Amniotic epithelial cell (primary cell): ENCODE results near the gene TEAD1.

Experiments
- DNase-seq: peaks from one replicate; pipeline ENCODE4 v3.0.0-alpha.2; 2010; ENCODE audit warnings: low read depth

The TEAD1 gene

DNA sequence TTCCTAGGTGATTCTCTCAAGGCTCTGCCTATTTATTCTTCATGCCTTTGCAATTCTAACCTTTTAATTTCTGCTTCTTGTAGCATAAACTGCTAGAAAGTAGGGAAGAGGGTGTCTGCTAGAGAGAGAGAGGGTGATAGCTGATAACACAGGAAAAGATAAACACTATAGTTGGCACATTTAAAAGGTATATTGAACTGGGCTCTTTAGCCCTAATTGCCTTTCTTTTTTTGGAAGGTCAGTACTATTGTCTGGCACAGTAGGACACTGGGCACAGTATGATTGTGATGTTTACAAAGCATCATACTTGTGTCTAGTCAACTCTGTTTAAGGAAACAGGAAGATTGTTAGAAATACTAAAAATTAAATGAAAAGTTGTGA lies 33.3 kb downstream of the TEAD1 start:
- DNase-seq = no peak

DNA sequence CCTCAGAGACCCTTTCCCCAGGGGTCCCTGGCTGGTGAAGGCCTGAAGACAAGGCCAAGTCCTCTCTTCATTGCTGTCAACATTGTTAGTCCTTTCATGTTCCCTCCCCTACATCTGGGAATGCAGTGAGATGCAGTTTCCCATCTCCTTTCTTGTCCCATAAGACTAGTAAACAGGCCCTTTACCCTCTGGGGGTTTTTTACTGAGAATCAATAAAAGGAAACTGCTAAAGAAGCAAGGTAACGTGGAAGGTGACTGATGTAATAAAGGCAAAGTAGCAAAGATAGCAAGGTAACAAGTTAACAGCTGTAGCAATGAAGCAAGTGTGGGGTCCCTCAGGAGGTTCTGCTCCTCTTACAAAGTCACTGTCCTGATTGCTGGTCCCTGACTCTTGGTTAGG lies 37.3 kb downstream of the TEAD1 start:
- DNase-seq = no peak

DNA sequence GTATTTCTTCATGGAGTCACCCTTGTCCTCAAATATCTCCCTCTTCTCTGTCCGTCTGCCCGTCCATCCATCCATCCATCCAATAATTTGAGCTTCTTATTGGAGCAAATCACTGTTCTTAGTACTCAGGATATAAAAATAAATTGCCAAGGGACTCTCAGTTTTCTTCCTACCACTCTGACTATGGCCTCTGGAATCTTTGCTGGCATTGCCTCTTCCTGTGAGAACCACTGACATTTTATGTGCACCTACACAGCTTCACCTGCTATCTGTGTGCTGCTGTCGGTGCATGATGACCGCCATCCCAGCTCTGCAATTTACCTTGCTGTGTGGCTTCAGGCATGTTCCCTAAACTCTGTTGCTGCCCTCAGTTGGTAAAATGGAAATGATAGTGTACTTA lies 37.9 kb downstream of the TEAD1 start:
- no peak for DNase-seq

DNA sequence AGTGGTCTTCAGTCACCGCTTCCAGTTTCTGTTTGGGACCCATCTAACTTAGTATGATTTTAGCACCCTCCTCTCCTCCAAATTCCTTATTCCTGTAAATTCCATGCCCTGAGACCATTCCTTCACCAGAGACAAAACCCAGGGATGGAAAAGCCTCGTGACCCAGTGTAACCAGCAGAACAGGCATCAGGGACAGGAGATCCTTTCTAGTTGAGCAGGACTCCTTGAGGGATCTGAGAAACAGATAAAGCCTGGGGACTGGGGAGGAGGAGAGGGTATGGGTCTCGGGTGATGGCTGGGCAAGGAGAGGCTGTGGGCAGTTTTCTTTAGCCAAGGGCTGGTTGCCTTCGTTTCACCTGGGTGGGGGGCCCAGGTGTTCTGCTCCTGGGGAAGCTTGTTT lies 40.9 kb downstream of the TEAD1 start:
- no peak for DNase-seq

DNA sequence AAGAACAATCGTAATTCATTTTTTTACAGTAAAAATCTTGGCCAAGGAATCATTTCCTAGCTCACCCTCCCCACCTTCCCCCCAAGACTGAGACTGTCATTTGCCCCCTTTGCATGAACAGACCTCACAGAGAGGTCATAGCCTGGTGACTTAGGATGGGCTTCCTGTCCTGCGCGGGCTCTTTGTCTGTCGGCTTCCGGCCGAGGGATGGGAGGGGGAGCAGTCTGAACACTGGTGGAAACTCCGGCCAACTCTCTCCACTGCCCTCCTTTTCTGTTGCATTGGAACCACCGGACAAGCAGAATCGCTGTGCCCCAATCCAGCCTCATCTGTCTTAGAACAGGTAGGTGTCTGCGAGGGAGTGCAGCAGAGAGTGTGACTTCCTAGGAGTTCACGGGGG lies 41.7 kb downstream of the TEAD1 start:
- no peak for DNase-seq

DNA sequence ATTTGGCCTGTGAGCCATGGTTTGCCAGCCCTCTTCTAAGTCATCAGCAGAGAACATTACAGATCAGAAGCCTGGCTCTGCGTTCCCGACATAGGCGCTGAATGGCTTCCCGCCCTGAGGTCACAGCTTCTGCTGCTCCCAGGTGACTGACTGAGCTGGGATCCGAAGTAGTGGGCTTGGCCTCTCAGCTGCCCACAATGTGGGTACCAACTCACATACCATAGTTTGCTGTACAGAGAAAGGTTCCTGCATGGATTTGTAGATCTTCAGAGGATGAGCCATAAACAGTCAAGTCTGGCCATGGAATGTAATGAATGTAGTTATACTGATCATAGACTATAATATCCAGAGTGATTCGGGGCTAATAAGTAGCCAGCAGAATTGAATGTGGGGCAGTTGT lies 42.6 kb downstream of the TEAD1 start:
- no peak for DNase-seq

DNA sequence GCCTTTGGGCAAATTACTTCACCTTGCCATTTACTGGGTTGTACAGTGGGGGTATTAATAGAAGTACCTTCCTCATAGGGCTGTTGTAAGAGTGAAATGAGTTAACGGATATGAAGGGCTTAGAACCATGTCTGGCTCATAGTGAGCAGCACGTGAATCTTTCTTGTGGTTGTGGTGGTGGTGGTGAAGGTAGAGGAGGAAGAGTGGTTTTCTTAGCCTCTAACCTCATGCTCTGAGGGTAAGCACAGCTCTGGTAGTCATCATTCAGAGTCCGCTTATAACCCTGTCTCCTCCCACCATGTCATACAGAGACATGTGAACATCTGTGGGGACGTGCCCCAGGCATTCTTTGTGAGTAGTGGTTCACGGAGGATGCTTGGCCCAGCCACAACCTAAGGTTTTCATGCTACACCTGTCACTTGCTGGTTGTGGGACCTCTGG lies 43.6 kb downstream of the TEAD1 start:
- peak; percentile 85 for DNase-seq

DNA sequence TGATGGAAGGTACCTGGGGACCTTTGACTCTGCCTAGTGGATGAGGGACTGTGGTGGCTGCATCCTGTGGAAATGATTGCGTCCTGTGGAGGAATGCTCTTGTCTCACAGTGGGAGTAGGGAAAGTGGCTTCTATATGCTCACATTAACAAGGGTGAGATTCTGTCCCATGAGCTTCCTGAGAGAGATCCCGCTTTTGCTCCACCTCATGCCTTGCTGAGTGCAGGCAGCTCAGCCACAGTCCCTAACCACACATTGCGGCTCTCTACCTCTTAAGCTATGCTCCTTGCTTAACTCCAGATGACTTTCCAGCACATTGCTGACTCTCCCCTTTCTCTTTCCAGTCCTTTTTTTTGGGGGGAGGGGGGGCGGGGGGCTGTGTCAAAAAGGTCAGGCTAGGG lies 45.0 kb downstream of the TEAD1 start:
- DNase-seq = peak; percentile 81

DNA sequence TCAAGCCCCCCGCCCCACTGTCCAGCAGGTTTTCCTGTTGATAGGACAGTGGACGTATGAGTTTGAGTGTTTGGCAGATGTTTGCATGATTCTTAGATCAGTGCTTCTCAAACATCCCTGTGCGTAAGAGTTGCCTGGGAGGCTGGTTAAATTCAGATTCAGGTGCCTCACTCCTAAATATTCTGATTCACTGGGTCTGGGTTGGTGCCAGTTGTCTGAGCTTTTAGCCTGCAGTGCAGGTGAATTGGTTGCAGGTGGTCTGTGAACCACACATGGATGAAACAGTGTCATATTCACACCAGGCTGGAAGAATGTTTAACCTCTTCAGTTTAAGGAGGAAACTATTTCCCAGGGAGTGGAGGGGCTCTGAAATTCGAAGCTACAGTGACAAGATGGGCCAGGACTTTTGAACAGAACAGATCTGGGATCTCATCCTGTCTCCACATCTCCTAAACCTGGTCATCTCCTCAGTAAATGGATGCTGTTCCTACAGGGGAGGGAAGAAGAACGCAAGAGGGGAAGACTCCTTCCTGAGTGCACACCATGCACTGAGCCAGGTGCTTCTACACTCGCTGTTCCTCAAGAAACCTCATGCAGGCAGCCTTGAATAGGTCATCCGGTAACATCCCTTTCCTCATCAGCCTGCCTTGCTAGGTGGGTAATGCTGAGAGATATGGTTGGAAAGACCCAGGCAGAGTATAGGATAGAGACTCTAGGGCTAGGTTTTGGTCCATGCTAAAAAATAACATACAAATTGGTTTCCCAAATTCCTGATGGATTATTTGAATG lies 47.8 kb downstream of the TEAD1 start:
- no peak for DNase-seq

DNA sequence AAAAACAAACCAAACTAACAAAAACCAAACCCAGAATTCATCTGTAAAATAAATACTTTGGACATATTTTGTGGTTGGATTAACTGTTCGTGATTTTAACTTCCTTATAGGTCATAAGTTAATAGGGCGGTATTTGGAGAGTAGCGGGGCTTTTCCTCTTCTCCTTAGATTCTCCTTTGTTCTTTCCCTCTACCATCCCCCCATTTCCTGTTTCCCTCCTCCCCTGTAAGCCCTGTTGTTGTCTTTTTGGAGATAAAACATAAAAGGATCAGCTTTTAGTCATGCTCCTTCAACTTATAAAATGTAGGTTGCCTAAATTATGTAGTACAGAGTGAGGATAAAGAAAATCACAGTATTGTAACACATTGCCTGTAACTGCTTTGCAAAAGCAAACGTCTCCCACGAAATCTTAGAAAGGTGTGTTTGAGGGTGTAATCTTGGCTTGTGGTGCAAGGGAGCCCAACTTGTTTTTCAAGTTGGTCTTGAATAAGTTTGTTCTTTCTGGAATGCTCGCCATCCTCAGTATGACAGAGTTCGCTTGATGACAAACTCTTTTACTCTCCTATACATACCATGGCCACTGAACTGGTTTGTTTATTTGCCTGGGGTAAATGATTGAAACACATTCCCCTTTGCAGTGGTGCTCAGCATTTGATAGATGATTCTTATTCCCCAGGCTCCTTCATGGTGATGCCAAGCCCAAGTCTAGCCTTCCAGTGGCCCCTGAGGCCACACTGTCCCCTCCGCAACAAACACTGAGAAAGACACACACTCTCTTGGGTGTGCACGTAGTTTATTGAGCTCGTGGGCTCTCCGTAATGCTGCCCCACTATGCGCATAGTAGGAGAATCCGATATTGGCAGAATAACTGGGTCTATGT lies 49.4 kb downstream of the TEAD1 start:
- peak; percentile 74 for DNase-seq

DNA sequence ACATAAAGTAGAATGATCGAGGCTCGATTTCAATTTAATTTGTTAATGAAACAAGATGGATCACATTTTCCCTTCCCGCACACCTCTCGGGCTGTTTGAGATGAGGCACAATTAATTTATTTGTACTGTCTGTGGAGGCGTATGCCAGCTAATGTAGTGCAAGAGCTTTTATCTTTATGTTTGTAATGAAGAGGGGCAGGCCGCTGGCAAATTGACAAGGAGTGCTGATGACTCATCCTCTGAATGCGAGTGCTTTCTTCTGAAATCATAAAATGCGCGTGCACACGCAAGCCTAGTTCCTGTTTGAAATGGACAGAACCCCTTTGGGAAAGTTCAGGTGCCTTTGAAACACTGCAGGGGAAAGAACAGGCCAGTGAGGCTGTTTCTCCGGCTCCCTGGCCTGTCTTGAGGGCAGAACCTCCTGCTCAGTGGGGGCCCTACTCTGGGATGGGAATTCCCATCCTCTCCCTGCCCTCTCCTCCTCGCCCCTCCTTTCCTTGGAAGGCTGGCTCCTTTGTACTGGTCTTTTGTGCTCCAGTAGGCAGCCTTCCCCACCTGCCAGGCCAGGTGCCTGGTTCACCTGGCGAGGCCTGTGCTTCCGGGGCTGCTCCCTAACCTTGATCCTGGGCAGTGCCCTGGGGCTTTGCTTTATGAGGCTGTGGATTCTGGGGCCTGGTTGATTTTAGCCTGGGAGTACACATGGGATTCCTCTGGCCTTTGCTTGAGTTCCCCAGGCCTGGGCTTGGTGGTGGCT lies 50.3 kb downstream of the TEAD1 start:
- DNase-seq = peak; percentile 95

DNA sequence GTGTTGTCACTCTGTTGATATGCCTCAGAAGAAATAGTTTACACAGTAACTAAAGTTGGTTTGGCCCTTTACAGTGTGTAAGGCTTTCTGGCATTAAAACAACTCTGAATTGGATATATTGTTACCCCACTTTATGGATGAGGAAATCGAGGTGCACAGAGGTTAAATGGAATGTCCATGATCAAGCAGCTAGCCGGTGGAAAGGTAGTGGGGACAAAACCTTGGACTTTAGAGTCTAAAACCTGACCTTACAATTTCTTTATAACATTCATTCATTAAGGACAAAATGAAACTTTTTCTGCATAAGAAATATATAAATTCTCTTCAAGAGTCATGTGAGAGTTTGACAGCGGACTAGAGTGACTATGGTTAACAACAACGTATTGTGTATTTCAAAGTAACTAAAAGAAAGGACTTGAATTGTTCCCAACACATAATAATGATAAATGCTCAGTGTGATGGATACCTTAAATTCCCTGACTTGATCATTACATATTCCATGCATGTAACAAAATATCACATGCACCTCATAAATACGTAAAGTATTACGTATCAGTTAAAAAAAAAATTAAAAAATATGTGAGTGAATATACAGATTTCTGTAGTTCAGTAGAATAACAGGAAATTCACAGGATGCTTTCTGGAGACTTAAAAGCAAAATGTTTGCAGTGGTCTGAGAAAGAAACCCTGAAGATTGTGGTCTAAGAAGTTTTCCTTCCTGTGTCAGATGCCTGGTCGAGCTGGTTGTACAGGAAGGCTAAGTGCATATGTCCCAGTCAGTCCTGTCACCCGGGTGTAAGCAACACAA lies 51.0 kb downstream of the TEAD1 start:
- no peak for DNase-seq

DNA sequence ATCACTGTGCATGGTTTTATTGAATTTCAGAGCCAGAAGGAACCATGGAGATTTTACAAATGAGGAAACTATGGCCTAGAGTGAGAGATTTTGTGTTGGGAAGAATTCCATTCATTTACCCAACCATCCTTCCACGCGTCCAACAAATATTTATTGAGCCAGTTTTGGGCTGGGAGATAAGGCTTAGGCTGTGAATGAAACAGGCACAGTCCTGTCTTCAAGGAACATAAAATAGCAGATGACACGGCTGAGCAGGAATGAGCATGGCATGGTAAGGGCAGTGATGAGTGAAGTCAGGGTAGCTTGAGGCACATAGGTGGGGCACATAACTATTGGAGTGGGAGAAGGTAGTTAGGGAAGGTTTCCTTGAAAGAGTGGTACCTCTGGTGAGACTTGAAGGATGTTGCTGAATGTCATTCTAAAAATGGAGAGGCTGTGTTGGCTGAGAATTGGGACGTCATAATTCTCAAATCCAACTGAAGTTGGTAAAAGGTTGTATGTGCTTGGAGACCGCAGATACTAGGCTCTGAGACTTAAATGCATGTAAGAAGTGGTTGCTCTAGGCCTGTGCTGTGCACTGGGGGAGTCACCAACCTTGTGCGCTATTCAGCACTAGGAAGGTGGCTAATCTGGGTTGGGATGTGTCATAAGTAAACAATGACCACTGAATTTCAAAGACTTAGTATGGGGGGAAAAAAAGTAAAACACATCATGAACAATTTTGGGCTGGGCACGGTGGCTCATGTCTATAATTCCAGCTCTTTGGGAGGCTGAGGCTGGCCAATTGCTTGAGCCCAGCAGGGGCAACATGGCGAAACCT lies 51.9 kb downstream of the TEAD1 start:
- peak; percentile 83 for DNase-seq

DNA sequence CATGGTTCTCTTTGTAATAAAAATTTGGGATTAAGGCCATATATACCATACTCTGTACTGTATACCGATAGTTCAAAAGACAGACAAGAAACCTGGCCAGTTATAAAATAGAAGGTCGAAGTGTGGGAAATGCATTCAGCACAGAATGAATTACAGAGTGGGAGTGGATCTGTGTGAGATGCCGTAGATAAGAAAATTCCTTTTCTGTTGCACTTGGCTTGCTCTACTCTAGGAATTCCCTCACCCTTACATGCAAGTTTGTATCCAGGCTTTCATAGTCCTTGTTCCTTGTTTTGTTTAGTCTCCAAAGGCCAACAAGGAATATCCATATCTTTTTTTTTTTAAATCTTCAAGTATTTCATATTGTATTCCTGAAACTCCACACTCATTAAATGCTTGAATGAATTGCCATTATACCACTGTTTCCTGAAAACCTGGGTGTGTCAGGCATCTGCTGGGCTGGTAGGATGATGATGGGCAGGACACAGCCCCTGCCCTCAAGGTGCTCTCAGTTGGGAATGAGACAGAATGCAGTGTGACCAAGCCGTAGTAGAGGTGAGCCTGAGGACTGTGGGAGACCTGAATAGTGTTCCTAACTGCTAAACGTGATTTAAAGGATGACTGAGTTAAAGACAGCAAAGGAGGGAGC lies 53.5 kb downstream of the TEAD1 start:
- peak; percentile 89 for DNase-seq

DNA sequence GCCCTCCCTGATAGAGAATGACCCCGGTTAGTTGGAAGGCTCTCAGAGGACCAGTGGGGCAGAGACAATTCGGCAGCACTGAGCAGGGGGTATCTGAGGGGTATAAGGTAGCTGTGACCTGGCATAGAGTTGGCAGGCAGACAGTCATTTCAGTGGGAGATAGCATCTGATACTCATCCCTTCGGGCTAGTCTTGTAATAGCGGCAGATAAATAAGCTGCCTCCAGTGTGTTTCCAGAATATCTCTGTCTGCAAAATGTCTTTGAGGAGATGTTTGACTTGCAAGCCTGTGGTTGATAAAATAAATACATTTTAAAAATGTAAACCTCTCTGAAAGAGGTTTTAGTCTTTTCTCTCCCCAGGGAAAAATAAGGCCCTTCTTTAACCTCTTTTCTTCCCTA lies 54.2 kb downstream of the TEAD1 start:
- no peak for DNase-seq

DNA sequence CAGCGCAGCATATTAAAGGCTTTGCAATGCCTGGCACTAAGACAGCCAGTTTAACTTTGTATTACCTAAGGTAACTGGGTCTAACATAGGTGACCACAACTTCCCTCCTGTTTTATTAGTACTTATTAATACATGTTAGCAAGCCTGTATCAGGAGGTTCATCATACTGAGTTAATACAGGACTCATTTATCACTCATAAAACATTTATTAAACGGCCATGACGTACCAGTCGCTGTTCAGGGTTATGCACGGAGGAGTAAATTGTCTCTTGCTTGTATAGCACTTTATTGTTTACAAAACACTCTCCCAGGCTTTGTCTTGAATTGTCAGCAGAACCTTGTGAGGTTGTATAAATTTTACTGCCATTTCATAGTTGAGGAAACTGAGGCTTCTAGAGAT lies 55.7 kb downstream of the TEAD1 start:
- no peak for DNase-seq

DNA sequence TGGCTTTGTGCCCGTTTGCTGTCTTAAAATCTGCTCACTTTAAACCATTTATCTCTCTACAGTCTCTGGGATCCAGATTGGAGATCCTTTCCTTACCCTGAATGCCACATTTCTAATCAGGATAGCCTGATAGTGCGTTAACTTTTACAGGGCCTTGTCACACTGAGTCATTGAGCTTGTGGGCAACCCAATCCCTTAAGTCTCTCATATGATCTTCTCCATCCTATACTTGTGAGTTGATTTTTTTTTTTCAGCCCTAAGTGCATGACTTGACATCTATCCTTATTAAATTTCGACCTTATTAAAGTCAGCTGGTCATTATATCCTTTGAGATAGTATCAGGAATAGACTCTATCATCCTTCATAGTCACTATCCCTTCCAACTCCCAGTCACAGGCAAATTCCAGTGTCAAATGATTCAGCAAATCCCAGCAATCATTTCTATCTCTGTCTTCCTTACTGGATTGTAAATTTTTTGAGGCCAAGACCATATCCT lies 57.7 kb downstream of the TEAD1 start:
- DNase-seq = peak; percentile 65

DNA sequence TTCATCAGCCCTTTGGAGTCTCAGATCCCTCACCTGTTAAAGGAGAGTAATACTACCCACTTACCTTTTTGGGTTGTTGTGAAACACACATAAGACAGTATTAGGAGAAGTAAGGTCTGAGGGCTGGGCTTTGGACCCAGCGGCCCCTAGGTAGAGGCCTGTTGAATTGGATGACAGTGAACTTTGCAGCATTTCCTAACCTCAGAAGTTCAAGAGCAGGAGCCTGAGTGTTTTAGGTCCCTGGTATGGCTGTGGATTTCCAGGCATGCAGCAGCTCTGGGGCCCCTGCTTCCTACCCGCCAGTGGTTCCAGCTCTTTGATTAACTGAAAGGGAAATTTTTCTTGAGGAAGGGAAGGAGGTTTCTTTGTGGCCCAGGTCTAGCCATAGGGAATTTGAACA lies 58.9 kb downstream of the TEAD1 start:
- no peak for DNase-seq

DNA sequence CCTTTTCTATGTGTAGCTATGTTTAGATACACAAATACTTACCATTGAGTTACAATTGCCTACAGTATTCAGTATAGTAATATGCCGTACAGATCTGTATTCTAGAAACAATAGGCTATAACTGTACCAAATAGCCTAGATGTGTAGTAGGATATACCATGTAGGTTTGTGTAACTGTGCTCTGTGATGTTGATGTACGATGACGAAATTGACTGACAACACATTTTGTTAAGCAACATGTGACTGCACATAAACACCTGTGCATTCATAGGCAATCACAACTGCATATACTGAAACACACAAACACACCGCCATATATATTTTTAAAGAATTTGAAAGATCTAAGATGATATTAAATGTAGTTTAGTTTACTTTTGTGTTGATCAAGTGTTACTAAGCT lies 60.4 kb downstream of the TEAD1 start:
- no peak for DNase-seq

DNA sequence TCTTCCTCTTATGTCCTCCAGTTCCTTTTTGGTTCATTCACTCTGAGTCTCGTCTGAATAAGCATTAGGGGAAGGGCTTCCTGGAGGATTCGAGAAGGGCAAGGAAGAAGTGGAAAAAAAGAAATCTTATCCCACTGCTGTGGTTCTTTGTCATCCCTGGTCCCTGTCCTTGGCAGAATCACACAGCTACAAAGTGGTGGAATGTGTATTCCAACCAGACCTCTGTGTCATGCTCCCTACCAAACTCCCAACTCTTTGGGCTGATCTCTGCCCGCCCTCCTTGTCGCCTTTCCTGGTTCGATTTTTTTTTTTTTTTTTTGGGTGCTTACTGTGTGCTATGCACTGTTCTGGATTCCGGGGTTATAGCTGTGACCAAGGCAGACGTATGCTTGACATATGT lies 61.0 kb downstream of the TEAD1 start:
- no peak for DNase-seq
